ENCODE measurements around the gene BPIFB3. TPM values are rescaled to one million over a fixed set of nuclear protein-coding genes. Genes with fewer than 3 reads are reported as not detected.

Gene BPIFB3
- total RNA-seq, 2 donors from 2014 or later, result not detected

- Histone ChIP-seq H3K27me3 (replicated peaks; ENCODE audit: insufficient read depth) (no peaks in the 10 kb centered on the region), H3K4me3 (no peak overlapping the region), H3K36me3 (no peaks in the 10 kb centered on the region), H3K4me1 (ENCODE audit: control insufficient read depth in 1 of 2, low read depth in 2 of 2) (no peaks in the 10 kb centered on the region), H3K27ac (no peak overlapping the region), H3K9me3 (no peaks in the 10 kb centered on the region)
- DNase-seq (ENCODE audit: low spot score) (no peak), ATAC-seq (ENCODE audit: insufficient number of reproducible peaks, low FRiP score, low read depth) (no peak)
- TF ChIP-seq CTCF (IDR thresholded peaks at IDR 0.05), result no peak
Observed at GRCh38 chr20:33083544-33084340, 30.0 kb downstream of the BPIFB3 start.

GRCh38 chr20:33084722-33085121, 31.0 kb downstream of the BPIFB3 start:
- Histone ChIP-seq H3K4me3 (no peak overlapping the region), H3K9me3 (no peaks in the 10 kb centered on the region), H3K36me3 (no peaks in the 10 kb centered on the region), H3K27ac (no peak overlapping the region), H3K4me1 (ENCODE audit: control insufficient read depth in 1 of 2, low read depth in 2 of 2) (no peaks in the 10 kb centered on the region), H3K27me3 (replicated peaks; ENCODE audit: insufficient read depth) (no peaks in the 10 kb centered on the region)
- no peak for TF ChIP-seq CTCF (IDR thresholded peaks at IDR 0.05)
- DNase-seq (ENCODE audit: low spot score) (no peak), ATAC-seq (ENCODE audit: insufficient number of reproducible peaks, low FRiP score, low read depth) (no peak)

- no peak overlapping the region for H3K27ac ChIP-seq
- TF ChIP-seq CTCF (IDR thresholded peaks at IDR 0.05), result no peak
- H3K4me3 ChIP-seq, result no peak overlapping the region
- H3K4me1 ChIP-seq (ENCODE audit: control insufficient read depth in 1 of 2, low read depth in 2 of 2), result no peaks in the 10 kb centered on the region
- DNase-seq (ENCODE audit: low spot score), result no peak
- no peaks in the 10 kb centered on the region for H3K27me3 ChIP-seq (replicated peaks; ENCODE audit: insufficient read depth)
- ATAC-seq (ENCODE audit: insufficient number of reproducible peaks, low FRiP score, low read depth), result no peak
- no peaks in the 10 kb centered on the region for H3K9me3 ChIP-seq
- no peaks in the 10 kb centered on the region for H3K36me3 ChIP-seq
Observed at GRCh38 chr20:33086052-33086722, 32.5 kb downstream of the BPIFB3 start.

GRCh38 chr20:33091147-33091546, 37.4 kb downstream of the BPIFB3 start:
- no peak for TF ChIP-seq CTCF (IDR thresholded peaks at IDR 0.05)
- Histone ChIP-seq H3K27me3 (replicated peaks; ENCODE audit: insufficient read depth) (no peaks in the 10 kb centered on the region), H3K27ac (no peak overlapping the region), H3K36me3 (no peaks in the 10 kb centered on the region), H3K9me3 (no peaks in the 10 kb centered on the region), H3K4me1 (ENCODE audit: control insufficient read depth in 1 of 2, low read depth in 2 of 2) (no peaks in the 10 kb centered on the region), H3K4me3 (no peak overlapping the region)
- ATAC-seq (ENCODE audit: insufficient number of reproducible peaks, low FRiP score, low read depth) (no peak), DNase-seq (ENCODE audit: low spot score) (no peak)

- no peak for TF ChIP-seq CTCF (IDR thresholded peaks at IDR 0.05)
- no peaks in the 10 kb centered on the region for H3K36me3 ChIP-seq
- ATAC-seq (ENCODE audit: insufficient number of reproducible peaks, low FRiP score, low read depth), result no peak
- H3K4me3 ChIP-seq, result no peak overlapping the region
- no peak overlapping the region for H3K27ac ChIP-seq
- H3K4me1 ChIP-seq (ENCODE audit: control insufficient read depth in 1 of 2, low read depth in 2 of 2), result no peaks in the 10 kb centered on the region
- H3K27me3 ChIP-seq (replicated peaks; ENCODE audit: insufficient read depth), result no peaks in the 10 kb centered on the region
- no peaks in the 10 kb centered on the region for H3K9me3 ChIP-seq
- DNase-seq (ENCODE audit: low spot score), result no peak
Observed at GRCh38 chr20:33091693-33092092, 38.0 kb downstream of the BPIFB3 start.

Data from thoracic aorta (tissue), 2 donors.